Endothelial cell of umbilical vein (primary cell): ENCODE results near the gene PSKH1. TPM values are rescaled to one million over a fixed set of nuclear protein-coding genes. Genes with fewer than 3 reads are reported as not detected.

Experiments
- BruUV-seq: library from RNA; stranded (reverse); fragments of 400-500 nt; replicated peaks from 2 replicates; lab custom pipeline; 2021; lab: Mats Ljungman, UMichigan
- CTCF ChIA-PET: fragments of 300-600, 350-600 bp; sonication (Branson Sonifier 250); formaldehyde crosslinking; loops from one replicate; lab custom pipeline; 2021; ENCODE audit warnings: antibody characterized with exemption, inconsistent platforms; lab: Charles Lee
- POLR2A ChIA-PET: fragments of 300-600, 350-600 bp; sonication (Branson Sonifier 250); formaldehyde crosslinking; loops from one replicate; lab custom pipeline; 2021; ENCODE audit warnings: antibody characterized with exemption, inconsistent platforms; lab: Charles Lee
- DNase-seq: peaks from one replicate; pipeline ENCODE4 v3.0.0-alpha.2; 2011; ENCODE audit warnings: low read depth, low spot score
- FAIRE-seq: peaks from 2 replicates; lab custom pipeline; 2011; peaks lifted over from hg19 to GRCh38; lab: Jason Lieb, UNC
- H2AFZ ChIP-seq: 2 replicates; pipeline ENCODE4 v1.6.0; 2012; ENCODE audit warnings: low read depth, low read length, control low read depth, inconsistent platforms
- H3K27ac ChIP-seq: 2 replicates; pipeline ENCODE4 v1.5.1; 2011; ENCODE audit warnings: low read depth, mild to moderate bottlenecking, control low read depth, low read length, moderate library complexity; ENCODE audit not compliant: insufficient read depth
- H3K27me3 ChIP-seq, 2 experiments: 2 replicates each; pipeline versions ENCODE4 v1.6.0 to v1.6.1; 2011; ENCODE audit warnings: low read length in 2 of 2, mixed read lengths in 1 of 2; ENCODE audit not compliant: control insufficient read depth in 2 of 2, insufficient read depth in 2 of 2
- H3K36me3 ChIP-seq, 2 experiments: 2 replicates in 1 of 2; 3 replicates in 1 of 2; pipeline ENCODE4 v1.5.1; 2011; ENCODE audit warnings: low read length in 2 of 2, mild to moderate bottlenecking in 1 of 2, moderate library complexity in 1 of 2; ENCODE audit not compliant: control insufficient read depth in 2 of 2, insufficient read depth in 2 of 2; ENCODE audit errors: extremely low read depth in 1 of 2
- H3K4me1 ChIP-seq: 3 replicates; pipeline ENCODE4 v1.5.1; 2011; ENCODE audit warnings: mild to moderate bottlenecking, low read length; ENCODE audit not compliant: control insufficient read depth, insufficient read depth; ENCODE audit errors: extremely low read depth
- H3K4me2 ChIP-seq: 2 replicates; pipeline ENCODE4 v1.6.1; 2011; ENCODE audit warnings: low read length, control low read depth, mixed read lengths; ENCODE audit not compliant: insufficient read depth
- H3K4me3 ChIP-seq, 3 experiments: fragments of 200-600 bp in 1 of 3; sonication (generic), shearing (Covaris generic) in 1 of 3; replicated peaks in 1 of 3; 2 replicates each; pipeline ENCODE4 v1.5.1; 2011 to 2016; ENCODE audit warnings: control low read depth in 3 of 3, low read length in 3 of 3, mild to moderate bottlenecking in 2 of 3, inconsistent platforms in 1 of 3, low read depth in 1 of 3, moderate library complexity in 1 of 3; ENCODE audit not compliant: insufficient read depth in 1 of 3
- H3K79me2 ChIP-seq: 2 replicates; pipeline ENCODE4 v1.6.0; 2012; ENCODE audit warnings: low read length, inconsistent platforms; ENCODE audit not compliant: control insufficient read depth, insufficient read depth
- H3K9ac ChIP-seq: replicated peaks from 2 replicates; pipeline ENCODE3; 2011; ENCODE audit warnings: low read length, control low read depth; ENCODE audit not compliant: insufficient read depth; ENCODE audit errors: extremely low read depth
- H3K9me1 ChIP-seq: replicated peaks from 3 replicates; pipeline ENCODE4 v1.6.0; 2011; ENCODE audit warnings: mild to moderate bottlenecking, low read length; ENCODE audit not compliant: control insufficient read depth, insufficient read depth; ENCODE audit errors: extremely low read depth
- H3K9me3 ChIP-seq: replicated peaks from 2 replicates; pipeline ENCODE4 v1.5.1; 2012; ENCODE audit warnings: low read length, inconsistent platforms; ENCODE audit not compliant: control insufficient read depth, insufficient read depth
- H4K20me1 ChIP-seq: replicated peaks from 2 replicates; pipeline ENCODE3; 2011; ENCODE audit warnings: mild to moderate bottlenecking, low read length; ENCODE audit not compliant: control insufficient read depth, insufficient read depth; ENCODE audit errors: extremely low read depth
- CTCF ChIP-seq, 2 donors: IDR thresholded peaks; 1 replicate in 1 of 2; 2 replicates in 1 of 2; pipeline ENCODE4 v1.5.1; 2011; ENCODE audit warnings: low read length in 2 of 2, mild to moderate bottlenecking in 2 of 2, moderate library complexity in 2 of 2, control low read depth in 1 of 2, inconsistent platforms in 1 of 2, low read depth in 1 of 2; ENCODE audit not compliant: insufficient read depth in 1 of 2; ENCODE audit errors: extremely low read depth in 1 of 2
- EZH2 ChIP-seq: IDR thresholded peaks from 2 replicates; pipeline ENCODE4 v1.6.1; 2012; ENCODE audit warnings: borderline replicate concordance, low read depth, mild to moderate bottlenecking, moderate library complexity, low read length, inconsistent platforms; ENCODE audit not compliant: severe bottlenecking
- FOS ChIP-seq: IDR thresholded peaks from 2 replicates; pipeline ENCODE4 v1.6.1; 2011; ENCODE audit warnings: mild to moderate bottlenecking, low read length, moderate library complexity, borderline replicate concordance; ENCODE audit not compliant: insufficient read depth
- GATA2 ChIP-seq: IDR thresholded peaks from 2 replicates; pipeline ENCODE4 v1.7.0; 2011; ENCODE audit warnings: low read depth, mild to moderate bottlenecking, moderate library complexity, mixed read lengths, low read length; ENCODE audit not compliant: insufficient read length, insufficient read depth
- JUN ChIP-seq: IDR thresholded peaks from 2 replicates; pipeline ENCODE4 v1.6.1; 2011; ENCODE audit warnings: borderline replicate concordance, low read depth; ENCODE audit not compliant: insufficient read length, insufficient read depth
- MYC ChIP-seq: IDR thresholded peaks from one replicate; pipeline ENCODE4 v1.6.1; 2011; ENCODE audit warnings: mild to moderate bottlenecking, low read depth, low read length
- POLR2A ChIP-seq: IDR thresholded peaks from 2 replicates; pipeline ENCODE4 v1.6.1; 2012; ENCODE audit warnings: low read depth, mild to moderate bottlenecking, control low read depth, low read length
- POLR2AphosphoS5 ChIP-seq: IDR thresholded peaks from 2 replicates; pipeline ENCODE4 v1.6.1; 2012; ENCODE audit warnings: low read depth, mild to moderate bottlenecking, control low read depth, low read length, moderate library complexity; ENCODE audit not compliant: insufficient read depth
- dilution Hi-C: fragments of 300-500 bp; cut with MboI; formaldehyde crosslinking; loops from one replicate; pipeline ENCODE4 v1.15.0; 2019; ENCODE audit warnings: low sequenced_read_pairs; ENCODE audit not compliant: extremely low pct_ligation_motif_present
- intact Hi-C: fragments of 100-400 bp; cut with micrococcal nuclease; formaldehyde crosslinking; loops from one replicate; pipeline ENCODE4 v1.10.0; 2022
- polyA plus RNA-seq, 4 experiments: library from polyadenylated mRNA; depleted of rRNA in 3 of 4; stranded (reverse) in 3 of 4; unstranded in 1 of 4; fragments of >200 nt; gene quantifications; 2 replicates each; pipeline versions ENCODE4 v1.2.1 to v1.2.3, GENCODE V29; 2011 to 2012; ENCODE audit warnings: missing spikeins in 1 of 4
- total RNA-seq: library from RNA; stranded (reverse); gene quantifications from 2 replicates; pipeline ENCODE4 v1.2.3, GENCODE V29; 2021
- TF ChIP-seq, protein P1 (sequence below): IDR thresholded peaks from 2 replicates; pipeline ENCODE4 v1.6.1; 2011; ENCODE audit not compliant: insufficient read depth, insufficient read length

PSKH1 gene
- total and polyA plus RNA-seq, 2 donors (not counting 3 experiments of a cell fraction or from before 2014, with no cell fraction given), result 25.9 to 42.6 TPM

DNA sequence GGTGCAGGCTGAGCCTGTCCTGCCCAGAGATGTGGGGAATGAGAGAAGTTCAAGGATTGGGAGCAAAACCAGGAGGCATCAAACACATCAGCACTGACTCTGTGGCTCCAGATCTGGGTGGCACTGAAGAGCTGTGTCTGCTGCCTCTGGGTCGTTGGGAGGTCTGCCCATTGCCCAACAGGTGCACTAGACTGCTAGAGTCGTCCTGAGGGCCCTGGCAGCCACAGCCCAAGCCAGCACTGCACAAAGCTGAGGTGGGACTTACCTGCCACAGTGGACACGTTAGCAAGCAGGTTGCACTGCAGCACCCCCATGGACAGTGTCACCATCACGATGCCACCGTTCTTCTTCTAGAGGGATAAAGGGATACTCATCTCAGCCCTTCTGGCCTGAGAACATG lies 84.0 kb downstream of the PSKH1 start:
- dilution Hi-C loops, result no loop called here
- no TSS peak for BruUV-seq

More for the DNA sequence above, 84.0 kb downstream of the PSKH1 start:
- H3K27ac ChIP-seq, result no peak overlapping the region
- no peaks in the 10 kb centered on the region for H3K9me3 ChIP-seq
- no peaks in the 10 kb centered on the region for H3K36me3 ChIP-seq
- no peaks in the 10 kb centered on the region for H3K79me2 ChIP-seq
- intact Hi-C loops, result no loop called here
- no peak for TF ChIP-seq JUN
- TF ChIP-seq, protein P1, sequence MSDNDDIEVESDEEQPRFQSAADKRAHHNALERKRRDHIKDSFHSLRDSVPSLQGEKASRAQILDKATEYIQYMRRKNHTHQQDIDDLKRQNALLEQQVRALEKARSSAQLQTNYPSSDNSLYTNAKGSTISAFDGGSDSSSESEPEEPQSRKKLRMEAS, result no peak
- no peak for TF ChIP-seq FOS
- no peak for TF ChIP-seq POLR2AphosphoS5
- TF ChIP-seq GATA2, result no peak
- no peak for TF ChIP-seq EZH2
- TF ChIP-seq CTCF (IDR thresholded peaks at IDR 0.05; ENCODE audit: extremely low read depth in 1 of 2, insufficient read depth in 1 of 2, low read depth in 1 of 2, low read length in 2 of 2), result no peak
- TF ChIP-seq MYC, result no peak
- TF ChIP-seq POLR2A, result no peak
- H3K4me2 ChIP-seq, result no peak overlapping the region
- DNase-seq (no peak), FAIRE-seq (no peak)
- H3K4me1 ChIP-seq, result no peaks in the 10 kb centered on the region
- CTCF ChIA-PET, result interaction anchor here (1.6 kb wide), 1 partner anchor 64 kb away, joined by 4 read pairs; no protein-coding TSS in a partner anchor
- H3K4me3 ChIP-seq, result no peak overlapping the region
- peaks cover 0 to 3% of the 10 kb centered on the region in 2 experiments for H3K27me3 ChIP-seq
- no peak overlapping the region for H2AFZ ChIP-seq
- no peaks in the 10 kb centered on the region for H4K20me1 ChIP-seq
- no peak overlapping the region for H3K9ac ChIP-seq
- H3K9me1 ChIP-seq, result no peaks in the 10 kb centered on the region
- POLR2A ChIA-PET, result no interaction called here
